SHP77 treated with DMSO at 0.1 percent for 48 hours (cell line): Measurements from ENCODE around the gene STEAP3.
A peak's percentile ranks its signal among the peaks of the same experiment; 100 is the strongest.
"Not testable (repeated sequence)": the region's sequence is repeated elsewhere in the genome, so short reads cannot be mapped to it uniquely, and the experiment has no call there.

Experiments used
- DNase-seq: peaks from one replicate; lab custom pipeline; 2025; lab: John Stamatoyannopoulos, UW

The STEAP3 gene

GRCh38 chr2:119261493-119262225 is 38.0 kb downstream of the STEAP3 start:
- no peak for DNase-seq

GRCh38 chr2:119263025-119263424 is 39.4 kb downstream of the STEAP3 start:
- DNase-seq: no peak

- no peak for DNase-seq
Observed at GRCh38 chr2:119263656-119264055, 40.0 kb downstream of the STEAP3 start.

GRCh38 chr2:119264781-119265692 is 41.4 kb downstream of the STEAP3 start:
- DNase-seq: peak; percentile 39

GRCh38 chr2:119265693-119266066 is 42.0 kb downstream of the STEAP3 start:
- DNase-seq: no peak

- no peak for DNase-seq
Observed at GRCh38 chr2:119266091-119266589, 42.5 kb downstream of the STEAP3 start.

GRCh38 chr2:119267604-119268003 is 44.0 kb downstream of the STEAP3 start:
- no peak for DNase-seq

GRCh38 chr2:119276864-119277263 is 53.2 kb downstream of the STEAP3 start:
- DNase-seq: no peak

GRCh38 chr2:119278385-119278784 is 54.8 kb downstream of the STEAP3 start:
- not testable (repeated sequence) for DNase-seq

GRCh38 chr2:119278946-119279345 is 55.3 kb downstream of the STEAP3 start:
- DNase-seq: no peak

GRCh38 chr2:119279666-119280065 is 56.0 kb downstream of the STEAP3 start:
- no peak for DNase-seq

GRCh38 chr2:119280680-119281079 is 57.0 kb downstream of the STEAP3 start:
- DNase-seq: no peak

- DNase-seq: no peak
Observed at GRCh38 chr2:119282146-119282995, 58.7 kb downstream of the STEAP3 start.

GRCh38 chr2:119282996-119283511 is 59.4 kb downstream of the STEAP3 start:
- DNase-seq: no peak

- DNase-seq: no peak
Observed at GRCh38 chr2:119283873-119284331, 60.3 kb downstream of the STEAP3 start.

GRCh38 chr2:119286661-119287060 is 63.0 kb downstream of the STEAP3 start:
- no peak for DNase-seq

- no peak for DNase-seq
Observed at GRCh38 chr2:119288576-119288975, 64.9 kb downstream of the STEAP3 start.

GRCh38 chr2:119289093-119289492 is 65.5 kb downstream of the STEAP3 start:
- DNase-seq: no peak

- DNase-seq: no peak
Observed at GRCh38 chr2:119289642-119290041, 66.0 kb downstream of the STEAP3 start.

GRCh38 chr2:119290859-119291587 is 67.4 kb downstream of the STEAP3 start:
- DNase-seq: peak; percentile 35

- DNase-seq: no peak
Observed at GRCh38 chr2:119291588-119292167, 68.0 kb downstream of the STEAP3 start.
